Stomach (tissue), 4 donors: ENCODE measurements around the gene ST6GALNAC3.

ENCODE experiments used
- CTCF ChIP-seq, 7 experiments: fragments of 450-650 bp in 4 of 7; fragments of 200-600 bp in 3 of 7; sonication (generic) in 3 of 7; IDR thresholded peaks; one replicate each; pipeline ENCODE4 v1.5.1; 2016 to 2019; ENCODE audit warnings: antibody characterized with exemption in 7 of 7, control low read depth in 2 of 7, mild to moderate bottlenecking in 1 of 7
- EP300 ChIP-seq: sonication (generic); formaldehyde crosslinking; IDR thresholded peaks from one replicate; pipeline ENCODE4 v1.6.1; 2017; ENCODE audit warnings: antibody characterized with exemption
- POLR2A ChIP-seq, 4 donors: fragments of 450-650 bp; IDR thresholded peaks; one replicate each; pipeline ENCODE4 v1.6.1; 2016; ENCODE audit warnings: antibody characterized with exemption in 4 of 4, control low read depth in 2 of 4, mild to moderate bottlenecking in 1 of 4, moderate library complexity in 1 of 4
- POLR2AphosphoS5 ChIP-seq, 3 donors: sonication (generic); formaldehyde crosslinking; IDR thresholded peaks; one replicate each; pipeline ENCODE4 v1.6.1; 2016; ENCODE audit warnings: antibody characterized with exemption in 3 of 3

- TF ChIP-seq CTCF (IDR thresholded peaks at IDR 0.05) (no peak), POLR2A (IDR thresholded peaks at IDR 0.05) (no peak), POLR2AphosphoS5 (IDR thresholded peaks at IDR 0.05) (no peak), EP300 (no peak)
Observed at GRCh38 chr1:76230842-76231281, 156.3 kb downstream of the ST6GALNAC3 start.
